Skeletal muscle cell (primary cell): ENCODE results near the gene ANKRD23.

Source experiments
- DNase-seq: peaks from one replicate; pipeline ENCODE4 v3.0.0-alpha.2; 2010; ENCODE audit warnings: low read depth
- H3K4me3 ChIP-seq: 2 replicates; pipeline ENCODE4 v1.5.1; 2011; ENCODE audit warnings: low read depth, mild to moderate bottlenecking, control low read depth, low read length, moderate library complexity

ANKRD23 gene

GRCh38 chr2:96841701-96842495, 1.9 kb downstream of the ANKRD23 start:
- no peak for DNase-seq
- H3K4me3 ChIP-seq: no peak overlapping the region

GRCh38 chr2:96839875-96840850, 3.7 kb downstream of the ANKRD23 start:
- no peak overlapping the region for H3K4me3 ChIP-seq

GRCh38 chr2:96839293-96839874, 4.4 kb downstream of the ANKRD23 start:
- H3K4me3 ChIP-seq: no peak overlapping the region

More at GRCh38 chr2:96839875-96840850, 3.7 kb downstream of the ANKRD23 start:
- no peak for DNase-seq

GRCh38 chr2:96838345-96839292, 5.2 kb downstream of the ANKRD23 start:
- H3K4me3 ChIP-seq: no peak overlapping the region
- DNase-seq: no peak

More at GRCh38 chr2:96839293-96839874, 4.4 kb downstream of the ANKRD23 start:
- DNase-seq: no peak

- H3K4me3 ChIP-seq: no peak overlapping the region
- no peak for DNase-seq
These were observed 6.2 kb downstream of the ANKRD23 start for GRCh38 chr2:96837575-96837974.

- no peak overlapping the region for H3K4me3 ChIP-seq
- DNase-seq: no peak
These were observed 8.0 kb downstream of the ANKRD23 start for GRCh38 chr2:96835830-96836229.

GRCh38 chr2:96832754-96833507, 10.9 kb downstream of the ANKRD23 start:
- H3K4me3 ChIP-seq: no peak overlapping the region
- no peak for DNase-seq

- DNase-seq: no peak
- no peak overlapping the region for H3K4me3 ChIP-seq
These were observed 11.4 kb downstream of the ANKRD23 start for GRCh38 chr2:96832408-96832753.

GRCh38 chr2:96831679-96832078, 12.1 kb downstream of the ANKRD23 start:
- DNase-seq: no peak
- H3K4me3 ChIP-seq: no peak overlapping the region

- no peak overlapping the region for H3K4me3 ChIP-seq
- DNase-seq: no peak
These were observed 13.7 kb downstream of the ANKRD23 start for GRCh38 chr2:96830044-96830562.

GRCh38 chr2:96828874-96829273, 14.9 kb downstream of the ANKRD23 start:
- no peak overlapping the region for H3K4me3 ChIP-seq
- DNase-seq: no peak

- no peak overlapping the region for H3K4me3 ChIP-seq
- DNase-seq: no peak
These were observed 15.4 kb downstream of the ANKRD23 start for GRCh38 chr2:96828436-96828835.

GRCh38 chr2:96826546-96827278, 17.1 kb downstream of the ANKRD23 start:
- no peak overlapping the region for H3K4me3 ChIP-seq

GRCh38 chr2:96825057-96825456, 18.8 kb downstream of the ANKRD23 start:
- no peak for DNase-seq
- H3K4me3 ChIP-seq: no peak overlapping the region

More at GRCh38 chr2:96826546-96827278, 17.1 kb downstream of the ANKRD23 start:
- no peak for DNase-seq

GRCh38 chr2:96824079-96824870, 19.5 kb downstream of the ANKRD23 start:
- H3K4me3 ChIP-seq: no peak overlapping the region
- DNase-seq: no peak

- no peak for DNase-seq
- H3K4me3 ChIP-seq: no peak overlapping the region
These were observed 20.6 kb downstream of the ANKRD23 start for GRCh38 chr2:96823198-96823597.

- H3K4me3 ChIP-seq: no peak overlapping the region
- no peak for DNase-seq
These were observed 21.0 kb downstream of the ANKRD23 start for GRCh38 chr2:96822786-96823185.
